Tibial artery (tissue), 4 donors: ENCODE data around the gene GFER.

Experiments used
- DNase-seq, 2 donors: peaks; one replicate each; pipeline ENCODE4 v3.0.0-alpha.2; 2019
- H3K27ac ChIP-seq, 2 donors: fragments of 200-600 bp; sonication (generic) in 1 of 2; 1 replicate in 1 of 2; 2 replicates in 1 of 2; pipeline ENCODE4 v1.5.1; 2018 to 2019; ENCODE audit warnings: mild to moderate bottlenecking in 1 of 2
- H3K27me3 ChIP-seq, 2 donors: fragments of 200-600 bp; sonication (generic) in 1 of 2; one replicate each; pipeline versions ENCODE4 v1.5.1 to v1.6.0; 2016 to 2019
- H3K36me3 ChIP-seq, 3 donors: fragments of 200-600 bp; sonication (generic) in 2 of 3; one replicate each; pipeline ENCODE4 v1.5.1; 2016 to 2019; ENCODE audit warnings: mild to moderate bottlenecking in 2 of 3
- H3K4me1 ChIP-seq, 4 donors: fragments of 200-600 bp; sonication (generic) in 2 of 4; 1 replicate in 3 of 4; 2 replicates in 1 of 4; pipeline ENCODE4 v1.5.1; 2016 to 2019
- H3K4me3 ChIP-seq, 2 donors: fragments of 200-600 bp; sonication (generic) in 1 of 2; 1 replicate in 1 of 2; 2 replicates in 1 of 2; pipeline ENCODE4 v1.5.1; 2018 to 2019; ENCODE audit warnings: mild to moderate bottlenecking in 2 of 2
- H3K9me3 ChIP-seq, 3 donors: fragments of 200-600 bp; sonication (generic) in 1 of 3; one replicate each; pipeline ENCODE4 v1.5.1; 2016 to 2019
- intact Hi-C: fragments of 100-400 bp; cut with DNase I; formaldehyde crosslinking; loops from one replicate; pipeline ENCODE4 v1.15.0; 2023; ENCODE audit warnings: low total_unique reads
- TF ChIP-seq, protein P1 (sequence below), 2 experiments: fragments of 200-600 bp in 1 of 2; fragments of 450-650 bp in 1 of 2; IDR thresholded peaks; one replicate each; pipeline ENCODE4 v1.5.1; 2017 to 2019; ENCODE audit warnings: antibody characterized with exemption in 2 of 2, mild to moderate bottlenecking in 1 of 2, moderate library complexity in 1 of 2

Gene GFER

DNA sequence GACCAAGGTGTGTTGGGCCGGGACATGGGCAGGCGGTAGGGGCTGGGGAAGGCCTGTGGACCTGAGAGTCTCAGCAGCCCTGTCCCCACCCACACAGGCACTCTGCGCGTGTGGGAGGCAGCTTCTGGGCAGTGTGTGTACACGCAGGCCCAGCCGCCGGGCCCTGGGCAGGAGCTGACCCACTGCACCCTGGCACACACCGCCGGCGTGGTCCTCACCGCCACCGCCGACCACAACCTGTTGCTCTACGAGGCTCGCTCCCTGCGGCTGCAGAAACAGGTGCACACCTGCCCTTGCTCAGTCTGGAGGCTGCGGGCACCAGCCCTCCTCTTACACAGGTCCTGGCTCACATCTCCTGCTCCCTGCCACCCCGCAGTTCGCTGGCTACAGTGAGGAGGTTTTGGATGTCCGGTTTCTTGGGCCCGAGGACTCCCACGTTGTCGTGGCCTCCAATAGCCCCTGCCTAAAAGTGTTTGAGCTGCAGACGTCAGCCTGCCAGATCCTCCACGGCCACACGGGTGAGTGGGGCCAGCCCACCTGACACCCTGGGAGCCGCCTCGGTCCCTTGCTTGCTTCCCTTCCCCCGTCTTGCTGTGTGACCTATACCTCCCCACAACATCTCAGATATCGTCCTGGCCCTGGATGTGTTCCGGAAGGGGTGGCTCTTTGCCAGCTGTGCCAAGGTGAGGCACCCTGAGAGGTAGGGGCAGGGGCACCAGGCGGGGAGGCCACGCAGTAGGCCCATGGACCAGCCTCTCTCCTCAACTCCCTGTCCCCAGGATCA, 8.4 kb upstream of the GFER start:
- no peak overlapping the region for H3K4me3 ChIP-seq
- intact Hi-C loops, result no loop called here
- no peaks in the 10 kb centered on the region for H3K9me3 ChIP-seq
- TF ChIP-seq, protein P1, sequence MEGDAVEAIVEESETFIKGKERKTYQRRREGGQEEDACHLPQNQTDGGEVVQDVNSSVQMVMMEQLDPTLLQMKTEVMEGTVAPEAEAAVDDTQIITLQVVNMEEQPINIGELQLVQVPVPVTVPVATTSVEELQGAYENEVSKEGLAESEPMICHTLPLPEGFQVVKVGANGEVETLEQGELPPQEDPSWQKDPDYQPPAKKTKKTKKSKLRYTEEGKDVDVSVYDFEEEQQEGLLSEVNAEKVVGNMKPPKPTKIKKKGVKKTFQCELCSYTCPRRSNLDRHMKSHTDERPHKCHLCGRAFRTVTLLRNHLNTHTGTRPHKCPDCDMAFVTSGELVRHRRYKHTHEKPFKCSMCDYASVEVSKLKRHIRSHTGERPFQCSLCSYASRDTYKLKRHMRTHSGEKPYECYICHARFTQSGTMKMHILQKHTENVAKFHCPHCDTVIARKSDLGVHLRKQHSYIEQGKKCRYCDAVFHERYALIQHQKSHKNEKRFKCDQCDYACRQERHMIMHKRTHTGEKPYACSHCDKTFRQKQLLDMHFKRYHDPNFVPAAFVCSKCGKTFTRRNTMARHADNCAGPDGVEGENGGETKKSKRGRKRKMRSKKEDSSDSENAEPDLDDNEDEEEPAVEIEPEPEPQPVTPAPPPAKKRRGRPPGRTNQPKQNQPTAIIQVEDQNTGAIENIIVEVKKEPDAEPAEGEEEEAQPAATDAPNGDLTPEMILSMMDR (IDR thresholded peaks at IDR 0.05), result no peak
- peaks cover 0 to 72% of the 10 kb centered on the region in 2 donors for H3K27me3 ChIP-seq
- no peak overlapping the region for H3K27ac ChIP-seq
- peaks cover 50 to 55% (median 52%) of the 10 kb centered on the region in 3 donors for H3K36me3 ChIP-seq
- DNase-seq, result no peak
- H3K4me1 ChIP-seq, result peaks cover 0 to 49% (median 31%) of the 10 kb centered on the region in 4 donors

DNA sequence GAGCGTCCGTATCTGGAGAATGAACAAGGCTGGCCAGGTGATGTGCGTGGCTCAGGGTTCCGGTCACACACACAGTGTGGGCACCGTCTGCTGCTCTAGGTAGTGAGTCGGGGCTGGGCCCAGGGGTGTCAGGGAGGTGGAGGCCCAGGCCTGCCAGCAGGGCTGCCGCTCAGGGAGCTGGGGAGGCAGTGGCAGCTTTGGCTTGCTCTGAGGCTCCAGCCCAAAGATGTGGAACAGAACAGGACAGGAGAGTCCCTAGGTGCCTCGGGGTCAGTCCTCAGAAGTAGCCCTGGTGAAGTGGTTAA, 7.8 kb upstream of the GFER start:
- intact Hi-C loops, result no loop called here

DNA sequence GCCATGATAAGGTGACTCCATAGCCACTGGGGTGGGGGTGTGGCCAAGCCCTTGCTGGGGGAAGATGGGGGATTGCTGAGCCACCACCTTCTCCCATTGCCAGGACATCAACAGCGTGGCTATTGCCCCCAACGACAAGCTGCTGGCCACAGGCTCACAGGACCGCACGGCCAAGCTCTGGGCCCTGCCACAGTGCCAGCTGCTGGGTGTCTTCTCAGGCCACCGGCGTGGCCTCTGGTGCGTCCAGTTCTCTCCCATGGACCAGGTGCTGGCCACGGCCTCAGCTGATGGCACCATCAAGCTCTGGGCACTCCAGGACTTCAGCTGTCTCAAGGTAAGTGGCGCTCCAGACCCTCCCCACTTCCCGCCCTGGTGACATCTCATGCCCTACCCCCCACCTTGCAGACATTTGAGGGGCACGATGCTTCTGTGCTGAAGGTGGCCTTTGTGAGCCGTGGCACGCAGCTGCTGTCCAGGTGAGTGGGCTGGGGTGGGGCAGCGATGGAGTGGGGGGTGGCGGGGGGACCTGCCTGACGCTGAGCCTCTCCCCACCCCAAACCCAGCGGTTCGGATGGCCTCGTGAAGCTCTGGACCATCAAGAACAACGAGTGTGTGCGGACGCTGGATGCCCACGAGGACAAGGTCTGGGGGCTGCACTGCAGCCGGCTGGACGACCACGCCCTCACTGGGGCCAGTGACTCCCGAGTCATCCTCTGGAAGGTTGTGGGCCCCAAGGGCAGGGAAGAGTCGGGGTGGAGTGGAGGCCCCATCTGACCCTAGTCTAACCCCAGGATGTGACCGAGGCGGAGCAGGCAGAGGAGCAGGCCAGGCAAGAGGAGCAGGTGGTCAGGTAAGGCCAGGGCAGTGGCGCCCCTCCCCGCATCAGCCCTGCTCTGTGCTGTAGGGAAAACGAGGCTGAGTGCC, 6.8 kb upstream of the GFER start:
- no peak overlapping the region for H3K4me3 ChIP-seq
- intact Hi-C loops, result no loop called here
- TF ChIP-seq, protein P1 (IDR thresholded peaks at IDR 0.05), result no peak
- no peak for DNase-seq
- peaks cover 0 to 85% of the 10 kb centered on the region in 2 donors for H3K27me3 ChIP-seq
- H3K4me1 ChIP-seq, result peaks cover 0 to 47% (median 27%) of the 10 kb centered on the region in 4 donors
- no peak overlapping the region for H3K27ac ChIP-seq
- H3K36me3 ChIP-seq, result peaks cover 50 to 55% (median 52%) of the 10 kb centered on the region in 3 donors
- no peaks in the 10 kb centered on the region for H3K9me3 ChIP-seq

More for the DNA sequence above, 7.8 kb upstream of the GFER start:
- no peaks in the 10 kb centered on the region for H3K9me3 ChIP-seq
- H3K4me3 ChIP-seq, result no peak overlapping the region
- no peak for DNase-seq
- peaks cover 0 to 78% of the 10 kb centered on the region in 2 donors for H3K27me3 ChIP-seq
- TF ChIP-seq, protein P1 (IDR thresholded peaks at IDR 0.05), result no peak
- no peak overlapping the region for H3K27ac ChIP-seq
- peaks cover 0 to 49% (median 29%) of the 10 kb centered on the region in 4 donors for H3K4me1 ChIP-seq
- H3K36me3 ChIP-seq, result peaks cover 50 to 55% (median 52%) of the 10 kb centered on the region in 3 donors

DNA sequence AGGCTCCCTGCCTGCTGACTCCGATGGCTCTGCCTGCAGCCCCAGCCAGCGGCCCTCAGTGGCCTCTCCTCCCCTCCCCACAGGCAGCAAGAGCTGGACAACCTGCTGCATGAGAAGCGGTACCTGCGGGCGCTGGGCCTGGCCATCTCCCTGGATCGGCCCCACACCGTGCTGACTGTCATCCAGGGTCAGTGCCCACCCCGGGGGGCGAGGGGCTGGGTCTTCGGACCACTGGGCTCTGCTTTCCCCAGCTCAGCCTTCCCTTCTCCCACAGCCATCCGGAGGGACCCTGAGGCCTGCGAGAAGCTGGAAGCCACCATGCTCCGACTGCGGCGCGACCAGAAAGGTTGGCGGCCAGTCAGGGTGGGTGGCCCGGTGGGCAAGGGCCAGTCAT, 6.1 kb upstream of the GFER start:
- H3K27me3 ChIP-seq, result peaks cover 0 to 85% of the 10 kb centered on the region in 2 donors
- H3K4me1 ChIP-seq, result peaks cover 0 to 40% (median 20%) of the 10 kb centered on the region in 4 donors
- H3K27ac ChIP-seq, result no peak overlapping the region
- no peak overlapping the region for H3K4me3 ChIP-seq
- H3K9me3 ChIP-seq, result no peaks in the 10 kb centered on the region
- H3K36me3 ChIP-seq, result peaks cover 50 to 55% (median 52%) of the 10 kb centered on the region in 3 donors
- no peak for DNase-seq
- intact Hi-C loops, result no loop called here
- TF ChIP-seq, protein P1 (IDR thresholded peaks at IDR 0.05), result no peak

DNA sequence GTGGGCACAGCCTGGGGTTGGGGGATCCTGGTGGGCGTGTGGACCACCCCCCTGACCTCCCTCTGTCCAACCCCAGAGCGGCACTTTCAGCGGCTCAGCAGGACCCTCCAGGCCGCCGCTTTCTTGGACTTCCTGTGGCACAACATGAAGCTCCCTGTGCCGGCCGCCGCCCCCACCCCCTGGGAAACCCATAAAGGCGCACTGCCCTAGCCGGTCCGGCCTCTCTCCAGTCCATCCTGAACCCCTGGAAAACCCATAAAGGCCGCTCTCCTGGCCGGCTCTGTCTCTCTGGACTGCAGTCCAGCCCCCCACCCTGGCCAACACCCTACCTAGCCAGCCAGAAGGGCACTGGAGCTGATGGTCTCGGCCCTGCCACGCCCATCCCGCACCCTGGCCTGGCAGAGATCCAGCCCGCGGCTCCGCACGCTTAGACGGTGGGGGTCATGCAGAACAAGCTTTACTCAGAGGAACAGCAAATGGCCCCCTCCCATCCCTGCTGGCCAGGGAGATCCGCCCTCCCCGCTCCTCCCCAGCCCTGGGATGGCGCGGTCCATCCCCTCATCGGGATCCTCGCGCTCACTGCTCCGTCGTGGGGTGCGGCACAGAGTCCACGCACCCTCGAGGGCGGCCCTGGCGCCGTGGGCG, 5.4 kb upstream of the GFER start:
- H3K4me3 ChIP-seq, result no peak overlapping the region

More for the DNA sequence above, 5.4 kb upstream of the GFER start:
- Histone ChIP-seq H3K36me3 (peaks cover 50 to 55% (median 52%) of the 10 kb centered on the region in 3 donors), H3K27ac (no peak overlapping the region), H3K4me1 (peaks cover 7 to 40% (median 17%) of the 10 kb centered on the region in 4 donors), H3K9me3 (no peaks in the 10 kb centered on the region), H3K27me3 (peaks cover 0 to 83% of the 10 kb centered on the region in 2 donors)
- no peak for DNase-seq
- intact Hi-C loops, result no loop called here
- TF ChIP-seq, protein P1 (IDR thresholded peaks at IDR 0.05), result no peak
